ENCODE results near the gene CNRIP1.

The CNRIP1 gene

DNA sequence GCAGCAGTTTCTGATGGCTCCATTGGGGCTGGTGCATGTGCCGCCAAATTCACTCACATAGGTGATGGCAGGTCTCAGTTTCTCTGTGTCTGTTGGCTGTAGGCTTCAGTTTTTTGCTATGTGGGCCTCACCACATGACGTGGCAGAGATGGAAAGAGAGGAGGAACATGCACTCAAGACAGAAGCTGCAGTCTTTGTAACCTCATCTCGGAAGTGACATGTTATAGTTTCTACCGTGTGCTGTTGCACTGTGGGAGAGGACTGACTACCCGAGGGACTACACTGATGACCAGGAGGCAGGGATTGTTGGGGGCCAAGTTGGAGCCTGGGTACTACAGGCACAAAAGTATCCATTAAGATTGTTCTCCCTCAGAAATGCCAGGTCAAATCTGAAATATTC lies 9.2 kb upstream of the CNRIP1 start:
- in situ Hi-C loops (cut with HindIII; ENCODE audit: low sequenced_read_pairs): no loop called here

DNA sequence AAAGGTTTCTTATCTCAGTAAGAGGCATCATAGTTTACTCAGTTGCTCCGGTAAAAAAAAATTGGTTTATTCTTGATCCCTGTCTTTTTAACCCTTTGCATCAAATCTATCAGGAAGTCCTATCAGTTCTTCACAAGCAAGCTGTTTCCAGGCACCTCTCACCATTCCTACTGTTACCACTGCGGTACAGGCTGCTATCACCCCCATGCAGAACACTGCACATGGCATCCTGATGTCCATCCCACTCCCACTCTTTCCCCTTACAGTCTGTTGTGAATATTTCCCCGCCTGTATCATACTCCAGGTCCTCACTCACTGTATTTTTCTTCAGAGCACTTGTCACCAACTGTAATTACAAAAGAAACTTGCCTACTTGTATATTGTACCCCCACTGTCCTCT lies 5.3 kb upstream of the CNRIP1 start:
- H3K4me3 ChIP-seq (ENCODE audit: low read depth, low read length): no peak overlapping the region
- in situ Hi-C loops (cut with HindIII; ENCODE audit: low sequenced_read_pairs): no loop called here
- TF ChIP-seq, protein P1, sequence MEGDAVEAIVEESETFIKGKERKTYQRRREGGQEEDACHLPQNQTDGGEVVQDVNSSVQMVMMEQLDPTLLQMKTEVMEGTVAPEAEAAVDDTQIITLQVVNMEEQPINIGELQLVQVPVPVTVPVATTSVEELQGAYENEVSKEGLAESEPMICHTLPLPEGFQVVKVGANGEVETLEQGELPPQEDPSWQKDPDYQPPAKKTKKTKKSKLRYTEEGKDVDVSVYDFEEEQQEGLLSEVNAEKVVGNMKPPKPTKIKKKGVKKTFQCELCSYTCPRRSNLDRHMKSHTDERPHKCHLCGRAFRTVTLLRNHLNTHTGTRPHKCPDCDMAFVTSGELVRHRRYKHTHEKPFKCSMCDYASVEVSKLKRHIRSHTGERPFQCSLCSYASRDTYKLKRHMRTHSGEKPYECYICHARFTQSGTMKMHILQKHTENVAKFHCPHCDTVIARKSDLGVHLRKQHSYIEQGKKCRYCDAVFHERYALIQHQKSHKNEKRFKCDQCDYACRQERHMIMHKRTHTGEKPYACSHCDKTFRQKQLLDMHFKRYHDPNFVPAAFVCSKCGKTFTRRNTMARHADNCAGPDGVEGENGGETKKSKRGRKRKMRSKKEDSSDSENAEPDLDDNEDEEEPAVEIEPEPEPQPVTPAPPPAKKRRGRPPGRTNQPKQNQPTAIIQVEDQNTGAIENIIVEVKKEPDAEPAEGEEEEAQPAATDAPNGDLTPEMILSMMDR (IDR thresholded peaks at IDR 0.05; ENCODE audit: low read depth, low read length, missing control alignments): no peak
- DNase-seq (ENCODE audit: low read depth): no peak

More for the DNA sequence above, 9.2 kb upstream of the CNRIP1 start:
- DNase-seq (ENCODE audit: low read depth): no peak
- H3K4me3 ChIP-seq (ENCODE audit: low read depth, low read length): no peak overlapping the region
- TF ChIP-seq, protein P1 (IDR thresholded peaks at IDR 0.05; ENCODE audit: low read depth, low read length, missing control alignments): no peak

DNA sequence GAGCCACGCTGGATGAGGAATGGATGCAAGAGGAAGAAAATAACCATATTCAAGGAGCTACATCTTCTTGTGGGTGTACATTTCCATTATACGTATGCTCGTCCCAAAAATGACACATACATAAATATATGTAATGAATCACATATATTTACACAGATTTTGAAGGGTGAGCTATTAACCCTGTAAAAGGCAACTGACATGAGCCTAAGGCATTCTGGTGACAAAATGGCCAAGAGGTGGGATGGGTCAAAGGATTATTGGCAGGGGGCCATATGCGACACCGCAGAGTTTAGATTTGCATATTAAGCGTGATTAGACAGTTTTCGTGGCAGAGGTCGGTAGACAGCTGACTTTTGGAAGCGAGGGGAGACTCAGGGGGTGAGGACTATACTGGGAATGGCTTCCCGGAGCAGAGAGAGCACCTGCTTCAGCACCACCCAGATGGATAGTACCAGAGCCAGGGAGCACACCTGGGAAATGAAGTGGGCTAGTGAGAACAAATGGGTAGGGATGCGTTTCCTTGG lies 431 bp upstream of the CNRIP1 start:
- no peak for DNase-seq (ENCODE audit: low read depth)
- TF ChIP-seq, protein P1 (IDR thresholded peaks at IDR 0.05; ENCODE audit: low read depth, low read length, missing control alignments): no peak
- peak overlapping the region; percentile 84 for H3K4me3 ChIP-seq (ENCODE audit: low read depth, low read length)
- in situ Hi-C loops (cut with HindIII; ENCODE audit: low sequenced_read_pairs): no loop called here

DNA sequence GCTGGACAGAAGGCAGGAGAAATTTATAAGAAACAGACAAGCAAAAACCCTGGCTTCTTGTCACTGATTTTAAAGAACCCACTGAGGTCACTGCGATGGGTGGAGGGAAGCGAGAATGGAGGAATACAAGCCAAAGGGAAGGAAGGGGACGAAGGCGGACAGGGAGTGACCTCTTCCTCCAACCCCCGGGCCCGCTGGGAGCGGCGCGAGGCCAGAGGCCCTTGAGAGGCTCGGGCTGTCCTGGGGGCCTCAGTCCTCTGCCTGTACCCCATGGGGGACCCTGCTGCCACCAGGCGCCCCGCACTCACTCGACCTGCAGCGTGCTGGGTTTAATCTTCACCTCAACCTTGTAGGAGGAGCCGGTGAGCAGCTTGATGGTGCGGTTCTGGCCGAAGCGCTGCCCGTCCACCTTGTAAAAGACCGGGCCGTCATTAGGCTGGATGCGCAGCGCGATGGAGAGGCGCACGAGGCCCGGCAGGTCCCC lies 793 bp downstream of the CNRIP1 start:
- TF ChIP-seq, protein P1 (IDR thresholded peaks at IDR 0.05; ENCODE audit: low read depth, low read length, missing control alignments): peak; percentile 7
- peak overlapping the region; percentile 84 for H3K4me3 ChIP-seq (ENCODE audit: low read depth, low read length)
- in situ Hi-C loops (cut with HindIII; ENCODE audit: low sequenced_read_pairs): no loop called here
- DNase-seq (ENCODE audit: low read depth): no peak

DNA sequence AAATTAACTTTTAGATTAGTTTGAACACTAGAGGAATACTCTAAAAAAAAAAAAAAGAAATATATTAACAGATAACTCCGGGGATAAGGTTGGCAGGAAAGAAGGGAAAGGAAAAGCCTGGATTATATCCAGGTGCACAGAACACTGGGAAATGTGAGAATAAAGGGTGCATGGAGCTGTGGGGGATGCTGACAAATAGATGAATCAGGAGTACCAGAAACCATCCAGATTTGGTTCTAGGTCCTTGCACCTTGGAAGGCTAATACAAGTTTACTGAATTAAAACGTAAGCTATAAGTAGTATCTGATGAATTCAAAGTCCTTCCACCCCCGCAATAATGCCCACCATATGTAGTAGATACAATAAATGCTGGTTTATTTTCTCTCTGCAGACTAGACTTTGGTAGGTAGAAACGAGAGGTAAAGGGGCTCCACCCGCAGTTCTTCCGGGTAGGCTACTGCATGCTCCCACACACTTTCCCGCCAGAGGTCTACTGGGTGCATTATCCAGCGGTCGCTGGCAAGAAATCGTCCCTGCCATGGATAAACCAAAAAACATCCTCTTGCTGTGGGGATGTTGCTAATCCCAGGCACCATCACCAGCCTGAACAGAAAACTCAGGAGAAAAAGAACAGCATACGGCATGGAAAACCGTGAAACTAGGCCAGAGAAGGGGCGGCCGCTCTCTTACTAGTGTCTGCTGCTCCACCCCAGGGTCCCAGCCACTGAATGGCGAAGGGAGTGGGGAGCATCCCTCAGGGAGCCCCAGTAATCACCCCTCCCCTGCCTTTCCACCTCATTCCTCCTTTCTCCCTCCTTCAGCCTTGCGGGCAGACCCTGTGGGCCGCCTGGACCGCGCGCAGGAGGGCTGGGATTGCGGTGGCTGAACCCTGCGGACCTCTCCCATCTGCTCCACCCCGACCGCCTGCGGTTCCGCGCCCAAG lies 1.5 kb downstream of the CNRIP1 start:
- TF ChIP-seq, protein P1 (IDR thresholded peaks at IDR 0.05; ENCODE audit: low read depth, low read length, missing control alignments): no peak
- peak overlapping the region; percentile 84 for H3K4me3 ChIP-seq (ENCODE audit: low read depth, low read length)
- in situ Hi-C loops (cut with HindIII; ENCODE audit: low sequenced_read_pairs): no loop called here
- DNase-seq (ENCODE audit: low read depth): no peak

DNA sequence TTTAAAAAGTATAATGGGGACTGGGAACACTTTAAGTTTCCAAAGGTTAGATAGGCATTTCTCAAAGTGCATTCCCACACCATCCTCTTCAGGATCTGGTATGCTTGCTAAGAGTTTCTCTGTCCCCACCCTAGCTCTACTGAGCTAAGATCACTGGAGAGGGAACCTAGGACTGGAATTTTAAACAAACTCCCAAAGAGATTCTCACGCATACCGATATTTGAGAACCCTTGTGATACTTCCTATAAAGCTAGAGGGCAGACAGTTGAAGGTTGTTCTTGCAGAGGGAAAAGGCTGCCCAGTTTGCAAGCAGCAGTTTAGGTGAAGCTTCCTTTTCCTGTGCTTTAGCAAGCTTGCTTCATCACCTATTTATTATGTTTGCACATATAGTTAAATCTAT lies 3.6 kb downstream of the CNRIP1 start:
- no peak overlapping the region for H3K4me3 ChIP-seq (ENCODE audit: low read depth, low read length)
- in situ Hi-C loops (cut with HindIII; ENCODE audit: low sequenced_read_pairs): no loop called here
- DNase-seq (ENCODE audit: low read depth): no peak
- TF ChIP-seq, protein P1 (IDR thresholded peaks at IDR 0.05; ENCODE audit: low read depth, low read length, missing control alignments): no peak
